Measurements from ENCODE around the gene SEPTIN2.

The SEPTIN2 gene

DNA sequence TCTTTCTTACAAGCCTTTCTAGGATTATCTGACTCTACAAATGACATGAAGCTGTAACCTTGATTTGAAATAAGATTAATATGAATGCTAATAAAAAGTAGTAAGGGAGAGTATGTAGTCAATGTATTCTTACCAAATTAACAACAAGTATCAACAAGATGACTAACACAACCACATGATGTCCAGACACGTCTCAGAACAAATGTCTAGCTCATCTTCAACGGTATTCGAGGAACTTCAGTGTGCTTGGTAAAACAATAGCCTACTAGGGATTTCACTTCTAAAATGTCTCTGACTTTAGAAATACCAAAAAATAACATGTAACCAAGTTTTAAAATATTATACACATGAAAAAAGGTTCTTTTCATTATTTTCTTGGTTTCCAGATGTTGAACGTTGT lies 3.6 kb upstream of the SEPTIN2 start:
- H3K9me3 ChIP-seq = no peaks in the 10 kb centered on the region

DNA sequence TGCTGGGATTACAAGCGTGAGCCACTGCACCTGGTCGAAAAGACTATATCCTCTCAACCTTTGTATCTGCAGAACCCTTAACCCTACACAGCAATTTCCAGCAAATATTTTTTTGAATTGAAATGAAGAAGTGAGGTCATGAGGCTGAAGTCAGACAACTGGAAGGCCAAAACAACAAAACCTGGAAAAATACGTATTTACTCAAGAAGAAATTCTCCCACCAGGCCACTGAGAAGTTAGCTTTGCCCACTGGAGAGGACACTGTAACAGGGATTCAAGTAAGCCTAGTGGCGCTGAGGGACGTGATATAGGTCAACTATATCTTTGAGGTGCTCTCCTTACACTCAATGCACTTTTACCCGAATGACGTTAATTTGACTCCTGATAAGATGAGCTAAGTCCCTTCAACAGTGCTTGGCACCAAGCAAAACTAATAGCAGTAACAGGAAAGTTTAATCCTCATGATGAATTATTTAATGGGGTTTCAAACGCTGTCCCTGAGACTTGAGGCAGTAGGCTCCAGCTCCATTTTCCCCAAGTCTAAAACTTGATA lies 2.1 kb upstream of the SEPTIN2 start:
- Histone ChIP-seq H3K4me1 (ENCODE audit: control insufficient read depth in 1 of 2, insufficient read depth in 1 of 2, low read depth in 1 of 2, low read length in 1 of 2) (peaks cover 52 to 63% of the 10 kb centered on the region in 2 experiments), H3K4me3 (ENCODE audit: low read depth in 1 of 2, low read length in 1 of 2) (no peak overlapping the region)

More for the DNA sequence above, 3.6 kb upstream of the SEPTIN2 start:
- Histone ChIP-seq H3K4me3 (ENCODE audit: low read depth in 1 of 2, low read length in 1 of 2) (no peak overlapping the region), H3K36me3 (no peaks in the 10 kb centered on the region), H3K27ac (no peak overlapping the region), H3K4me1 (ENCODE audit: control insufficient read depth in 1 of 2, insufficient read depth in 1 of 2, low read depth in 1 of 2, low read length in 1 of 2) (peaks cover 37 to 48% of the 10 kb centered on the region in 2 experiments), H3K27me3 (no peaks in the 10 kb centered on the region)
- TF ChIP-seq CTCF (IDR thresholded peaks at IDR 0.05) = no peak

DNA sequence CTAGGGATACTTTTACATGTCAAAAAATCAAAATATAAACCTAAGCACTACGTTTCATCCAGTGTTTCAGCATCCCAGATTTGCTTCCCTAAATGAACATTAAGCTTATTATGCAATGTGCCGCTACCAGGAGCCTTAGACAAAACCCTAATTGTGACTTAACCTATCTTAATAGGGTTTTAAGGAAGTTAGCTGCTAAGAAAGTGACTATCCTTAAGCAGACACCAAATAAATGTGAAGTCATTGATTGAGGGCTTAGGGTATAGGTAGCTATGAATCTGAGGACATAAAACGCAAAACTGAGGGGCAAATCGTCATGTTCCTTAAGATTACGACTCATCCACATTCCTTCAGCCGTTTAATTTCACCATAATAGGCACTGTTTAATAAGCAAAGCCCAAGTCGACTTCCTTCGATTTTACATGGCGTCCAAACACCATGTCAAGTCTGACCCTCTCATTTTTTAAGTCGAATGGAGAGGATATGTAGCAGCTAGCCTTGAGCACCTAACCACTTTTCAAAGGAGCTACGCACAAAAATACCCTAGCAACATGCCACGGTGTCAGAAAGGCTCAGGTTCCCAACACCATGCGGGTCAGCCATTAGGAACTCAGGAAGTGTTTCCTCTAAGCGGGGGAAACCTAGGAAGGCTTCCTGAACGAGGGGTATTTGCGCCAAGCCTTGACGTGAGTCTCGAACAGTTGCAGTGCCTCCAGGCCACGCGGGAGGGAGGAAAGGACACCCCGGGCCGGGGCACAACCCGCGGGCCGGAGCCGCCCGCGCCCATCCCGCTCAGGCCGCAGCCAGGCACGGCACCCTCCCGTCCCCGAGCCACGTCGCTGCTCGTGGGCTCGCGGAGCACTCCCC lies 1.3 kb upstream of the SEPTIN2 start:
- no peak for TF ChIP-seq CTCF (IDR thresholded peaks at IDR 0.05)
- no peaks in the 10 kb centered on the region for H3K36me3 ChIP-seq
- no peaks in the 10 kb centered on the region for H3K9me3 ChIP-seq
- peak overlapping the region; percentile 97 for H3K27ac ChIP-seq
- no peaks in the 10 kb centered on the region for H3K27me3 ChIP-seq
- H3K4me3 ChIP-seq (ENCODE audit: low read depth in 1 of 2, low read length in 1 of 2) = peak overlapping the region; percentile 96 to 99
- H3K4me1 ChIP-seq (ENCODE audit: control insufficient read depth in 1 of 2, insufficient read depth in 1 of 2, low read depth in 1 of 2, low read length in 1 of 2) = peaks cover 48 to 63% of the 10 kb centered on the region in 2 experiments

More for the DNA sequence above, 2.1 kb upstream of the SEPTIN2 start:
- no peaks in the 10 kb centered on the region for H3K9me3 ChIP-seq
- peak overlapping the region; percentile 97 for H3K27ac ChIP-seq
- H3K36me3 ChIP-seq = no peaks in the 10 kb centered on the region
- no peaks in the 10 kb centered on the region for H3K27me3 ChIP-seq
- TF ChIP-seq CTCF (IDR thresholded peaks at IDR 0.05) = no peak

DNA sequence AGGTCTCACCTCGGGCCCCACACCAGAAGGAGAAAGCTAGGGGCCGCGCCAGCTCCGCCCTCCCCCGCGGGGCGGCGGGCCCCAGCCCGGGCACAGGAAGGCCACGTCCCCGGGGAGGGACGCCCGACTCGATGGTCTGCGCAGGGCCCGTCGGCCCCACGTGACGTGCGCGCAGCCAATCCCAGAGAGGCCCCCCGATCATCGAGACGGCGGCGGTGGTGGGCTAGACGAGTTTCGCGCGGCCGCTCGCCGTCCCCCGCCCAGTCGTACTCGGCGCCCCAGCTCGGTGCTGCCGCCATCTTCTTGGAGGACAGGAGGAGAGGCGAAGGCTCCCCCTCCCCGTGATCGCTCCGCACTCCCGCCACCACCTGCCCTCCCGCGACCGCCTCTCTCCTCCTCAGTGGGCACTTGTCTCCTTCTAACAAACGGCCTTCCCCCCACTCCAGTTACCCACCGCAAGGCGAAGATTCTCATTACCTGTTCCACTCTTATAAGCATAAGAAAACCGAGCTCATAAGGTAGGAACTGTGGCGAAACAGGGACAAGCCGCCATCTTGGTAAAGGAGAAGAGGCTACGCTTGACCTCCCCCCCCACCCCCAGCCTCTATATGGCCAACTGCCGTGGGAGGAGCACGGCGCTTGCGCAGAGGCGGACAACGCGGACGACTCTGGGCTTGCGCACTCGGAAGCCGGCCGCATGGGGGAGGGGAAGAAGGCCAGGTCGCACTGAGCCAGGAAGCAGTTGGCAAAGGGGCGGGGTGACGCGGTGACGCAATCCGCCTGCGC lies 439 bp upstream of the SEPTIN2 start, which contains the start of gene HDLBP:
Gene HDLBP (minus strand): TSS at position 580 of the 786 bp plus-strand sequence. CDS start 48,803 bp downstream, outside the sequence.
- no peak for TF ChIP-seq CTCF (IDR thresholded peaks at IDR 0.05)
- Histone ChIP-seq H3K4me1 (ENCODE audit: control insufficient read depth in 1 of 2, insufficient read depth in 1 of 2, low read depth in 1 of 2, low read length in 1 of 2) (peaks cover 41 to 57% of the 10 kb centered on the region in 2 experiments), H3K36me3 (no peaks in the 10 kb centered on the region), H3K27ac (peak within 1 kb of the TSS; percentile 97), H3K9me3 (no peaks in the 10 kb centered on the region), H3K27me3 (no peaks in the 10 kb centered on the region), H3K4me3 (ENCODE audit: low read depth in 1 of 2, low read length in 1 of 2) (peak within 1 kb of the TSS; percentile 96 to 99)

GRCh38 chr2:241316825-241317224 lies 1.1 kb downstream of the SEPTIN2 start:
- Histone ChIP-seq H3K9me3 (no peaks in the 10 kb centered on the region), H3K27ac (peak overlapping the region; percentile 97), H3K27me3 (no peaks in the 10 kb centered on the region), H3K36me3 (no peaks in the 10 kb centered on the region), H3K4me3 (ENCODE audit: low read depth in 1 of 2, low read length in 1 of 2) (peak overlapping the region; percentile 96 to 99), H3K4me1 (ENCODE audit: control insufficient read depth in 1 of 2, insufficient read depth in 1 of 2, low read depth in 1 of 2, low read length in 1 of 2) (peaks cover 46 to 58% of the 10 kb centered on the region in 2 experiments)
- TF ChIP-seq CTCF (IDR thresholded peaks at IDR 0.05) = no peak
